Natural killer cell (primary cell): ENCODE data around the gene IGF2. TPM values are rescaled to one million over a fixed set of nuclear protein-coding genes. Genes with fewer than 3 reads are reported as not detected.
"Not testable (repeated sequence)": the region's sequence is repeated elsewhere in the genome, so short reads cannot be mapped to it uniquely, and the experiment has no call there.

Source experiments
- ATAC-seq, 3 donors: fragments of 150-1000 bp in 2 of 3; fragments of 200-7000 bp in 1 of 3; cut with Tn5 transposase; 1 replicate in 1 of 3; 2 replicates in 2 of 3; pipeline ENCODE4 v1.10.0; 2021; ENCODE audit warnings: mild to moderate bottlenecking in 2 of 3, moderate library complexity in 2 of 3
- DNase-seq, 2 donors: peaks; one replicate each; pipeline versions ENCODE4 v3.0.0 to v3.0.0-alpha.2; 2013 to 2021; ENCODE audit warnings: mixed read lengths in 1 of 2
- H3K27ac ChIP-seq: one replicate; pipeline ENCODE4 v1.5.1; 2013; ENCODE audit warnings: mild to moderate bottlenecking, low read length
- H3K27me3 ChIP-seq: one replicate; pipeline ENCODE4 v1.6.1; 2013; ENCODE audit warnings: low read length; ENCODE audit not compliant: control insufficient read depth, insufficient read depth
- H3K36me3 ChIP-seq: one replicate; pipeline ENCODE4 v1.6.1; 2013; ENCODE audit warnings: low read length; ENCODE audit not compliant: control insufficient read depth, insufficient read depth
- H3K4me1 ChIP-seq: one replicate; pipeline ENCODE4 v1.6.1; 2013; ENCODE audit warnings: low read length; ENCODE audit not compliant: control insufficient read depth, insufficient read depth
- H3K4me3 ChIP-seq: one replicate; pipeline ENCODE4 v1.5.1; 2013; ENCODE audit warnings: low read length
- H3K9me3 ChIP-seq: one replicate; pipeline ENCODE4 v1.6.1; 2013; ENCODE audit warnings: low read length; ENCODE audit not compliant: control insufficient read depth, insufficient read depth
- H3K27ac Mint-ChIP-seq, 2 donors: one replicate each; pipeline ENCODE4 v1.8.0; 2022; ENCODE audit warnings: mild to moderate bottlenecking in 2 of 2, mixed read lengths in 2 of 2, moderate library complexity in 1 of 2
- H3K27me3 Mint-ChIP-seq, 2 donors: one replicate each; pipeline ENCODE4 v1.8.0; 2022; ENCODE audit warnings: low read depth in 2 of 2, mixed read lengths in 2 of 2
- H3K36me3 Mint-ChIP-seq: one replicate; pipeline ENCODE4 v1.8.0; 2022; ENCODE audit warnings: mixed read lengths
- H3K4me1 Mint-ChIP-seq, 2 donors: one replicate each; pipeline ENCODE4 v1.8.0; 2022; ENCODE audit warnings: mixed read lengths in 2 of 2
- H3K4me3 Mint-ChIP-seq: one replicate; pipeline ENCODE4 v1.8.0; 2022; ENCODE audit warnings: mild to moderate bottlenecking, moderate library complexity, mixed read lengths
- H3K9me3 Mint-ChIP-seq, 2 donors: one replicate each; pipeline ENCODE4 v1.8.0; 2022; ENCODE audit warnings: mixed read lengths in 2 of 2
- WGBS: methylation state at CpG from one replicate; pipeline ENCODE4 v1.1.7; 2013; ENCODE audit warnings: missing lambda C conversion rate; ENCODE audit not compliant: insufficient coverage; 5-methylcytosine and 5-hydroxymethylcytosine counted together
- intact Hi-C: fragments of 100-400 bp; cut with micrococcal nuclease; formaldehyde crosslinking; loops from one replicate; pipeline ENCODE4 v1.14.2; 2022
- total RNA-seq, 4 donors: library from RNA; stranded (reverse); fragments of 120-200 nt in 1 of 4; gene quantifications; one replicate each; pipeline versions ENCODE4 v1.2.3 to v1.2.4, GENCODE V29; 2013 to 2022
- TF ChIP-seq, protein P1 (sequence below): fragments of 200-600 bp; IDR thresholded peaks from one replicate; pipeline ENCODE4 v1.8.0; 2022; ENCODE audit warnings: antibody characterized with exemption

IGF2 gene
- total RNA-seq, 3 donors from 2014 or later (not counting 1 experiment from before 2014, with no cell fraction given), result not detected

DNA sequence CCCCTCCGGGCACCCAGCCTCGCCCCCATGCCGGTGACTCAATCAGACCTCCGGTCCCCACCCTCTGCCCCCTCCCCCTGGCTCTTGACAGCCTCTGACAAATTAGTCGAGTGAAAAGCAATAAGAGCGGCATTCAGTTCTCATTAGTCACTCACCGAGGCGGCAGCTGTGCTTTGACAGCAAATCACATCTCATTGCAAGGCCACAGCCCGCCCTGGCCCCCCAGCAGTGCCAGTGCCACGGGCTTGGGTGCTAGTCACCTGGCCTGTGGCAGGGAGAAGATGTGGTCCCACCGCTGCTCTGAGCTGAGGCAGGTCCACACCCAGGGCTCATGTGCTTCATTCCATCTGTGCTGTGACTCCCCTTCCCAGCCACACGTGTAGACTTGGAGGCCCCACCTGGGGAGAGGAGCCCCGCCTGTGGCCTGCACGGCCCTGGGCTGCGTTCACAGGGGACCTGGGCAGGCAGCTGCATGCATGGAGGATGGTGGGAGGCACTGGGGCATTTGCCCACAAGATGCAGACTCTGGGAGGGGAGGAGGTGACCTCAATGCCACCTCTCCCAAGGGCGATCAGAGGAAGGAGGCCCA is 39.8 kb upstream of the IGF2 start:
- TF ChIP-seq, protein P1, sequence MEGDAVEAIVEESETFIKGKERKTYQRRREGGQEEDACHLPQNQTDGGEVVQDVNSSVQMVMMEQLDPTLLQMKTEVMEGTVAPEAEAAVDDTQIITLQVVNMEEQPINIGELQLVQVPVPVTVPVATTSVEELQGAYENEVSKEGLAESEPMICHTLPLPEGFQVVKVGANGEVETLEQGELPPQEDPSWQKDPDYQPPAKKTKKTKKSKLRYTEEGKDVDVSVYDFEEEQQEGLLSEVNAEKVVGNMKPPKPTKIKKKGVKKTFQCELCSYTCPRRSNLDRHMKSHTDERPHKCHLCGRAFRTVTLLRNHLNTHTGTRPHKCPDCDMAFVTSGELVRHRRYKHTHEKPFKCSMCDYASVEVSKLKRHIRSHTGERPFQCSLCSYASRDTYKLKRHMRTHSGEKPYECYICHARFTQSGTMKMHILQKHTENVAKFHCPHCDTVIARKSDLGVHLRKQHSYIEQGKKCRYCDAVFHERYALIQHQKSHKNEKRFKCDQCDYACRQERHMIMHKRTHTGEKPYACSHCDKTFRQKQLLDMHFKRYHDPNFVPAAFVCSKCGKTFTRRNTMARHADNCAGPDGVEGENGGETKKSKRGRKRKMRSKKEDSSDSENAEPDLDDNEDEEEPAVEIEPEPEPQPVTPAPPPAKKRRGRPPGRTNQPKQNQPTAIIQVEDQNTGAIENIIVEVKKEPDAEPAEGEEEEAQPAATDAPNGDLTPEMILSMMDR, result no peak
- no peaks in the 10 kb centered on the region for H3K9me3 ChIP-seq
- Mint-ChIP-seq H3K4me3 (no peak overlapping the region), H3K36me3 (no peaks in the 10 kb centered on the region), H3K27ac (no peak overlapping the region), H3K9me3 (no peaks in the 10 kb centered on the region), H3K4me1 (no peaks in the 10 kb centered on the region), H3K27me3 (peaks cover 0 to 2% of the 10 kb centered on the region in 2 donors)
- H3K27me3 ChIP-seq, result no peaks in the 10 kb centered on the region
- no peak for DNase-seq
- H3K4me3 ChIP-seq, result no peak overlapping the region
- no peaks in the 10 kb centered on the region for H3K4me1 ChIP-seq
- H3K27ac ChIP-seq, result no peak overlapping the region
- no peaks in the 10 kb centered on the region for H3K36me3 ChIP-seq
- intact Hi-C loops, result no loop called here
- no peak for ATAC-seq
- WGBS, result 68% methylated on average over 16 of the region's 16 CpGs

DNA sequence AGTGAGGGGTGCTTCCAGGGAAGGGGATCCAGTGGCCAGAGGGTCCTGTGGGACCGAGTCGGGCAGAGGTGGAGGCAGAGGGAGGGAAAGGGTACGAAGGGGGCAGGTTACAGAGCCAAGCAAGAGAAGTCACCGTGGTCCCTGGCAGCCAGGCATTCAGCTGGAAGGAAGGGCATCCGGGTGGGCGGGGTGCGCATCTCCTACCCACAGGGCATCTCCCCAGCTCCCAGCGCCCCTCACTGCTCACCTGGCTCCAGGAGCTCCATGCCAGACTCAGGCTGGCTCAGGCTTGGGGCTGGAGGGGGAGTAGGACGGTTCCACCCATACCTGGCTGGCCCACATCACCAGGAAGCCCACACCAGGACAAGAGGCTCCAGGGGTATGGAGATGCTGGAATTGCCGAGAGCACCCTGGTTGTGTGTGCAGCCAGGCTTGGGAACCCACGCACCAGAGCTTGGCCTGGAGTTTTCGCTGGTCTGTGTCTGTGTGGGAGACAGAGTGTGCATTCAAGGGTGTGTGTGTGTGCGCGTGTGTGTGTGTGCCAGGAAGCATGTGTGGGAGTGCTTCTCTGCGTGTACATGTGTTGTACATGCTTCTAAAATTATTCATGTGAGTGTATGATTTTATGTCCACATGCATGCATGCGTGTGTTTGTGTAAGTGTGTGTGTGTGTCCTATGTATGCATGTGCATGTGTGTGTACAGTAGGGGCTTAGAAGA is 39.0 kb upstream of the IGF2 start:
- H3K27me3 Mint-ChIP-seq, H3K4me3 Mint-ChIP-seq, ATAC-seq, H3K36me3 ChIP-seq, H3K4me1 Mint-ChIP-seq, H3K27ac ChIP-seq, H3K4me3 ChIP-seq, H3K27ac Mint-ChIP-seq, H3K36me3 Mint-ChIP-seq, H3K9me3 Mint-ChIP-seq, H3K9me3 ChIP-seq, DNase-seq, intact Hi-C loops, H3K4me1 ChIP-seq, H3K27me3 ChIP-seq: not testable (repeated sequence)
- WGBS, result 80% methylated on average over 13 of the region's 16 CpGs

DNA sequence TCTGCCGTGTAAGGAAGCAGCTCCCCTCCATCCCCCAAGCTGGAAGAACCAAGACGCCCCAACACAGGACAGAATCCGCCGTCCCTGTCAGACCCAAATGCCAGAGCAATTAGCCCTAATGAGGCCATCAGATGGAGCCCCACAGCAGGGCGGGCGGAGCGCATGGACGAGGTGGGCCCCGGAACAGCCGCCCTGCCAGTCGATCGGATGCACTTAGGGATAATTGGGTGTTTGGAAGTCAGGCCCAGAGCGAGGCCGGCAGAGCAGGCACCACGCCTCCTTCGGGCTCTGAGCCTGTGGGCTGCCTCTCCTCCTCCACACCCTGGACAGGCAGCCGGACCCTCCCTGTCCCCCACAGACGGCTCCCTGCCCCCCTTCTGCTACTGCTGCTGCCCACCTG is 37.9 kb upstream of the IGF2 start:
- no peaks in the 10 kb centered on the region for H3K4me1 ChIP-seq
- no peak overlapping the region for H3K27ac ChIP-seq
- TF ChIP-seq, protein P1, result no peak
- no peaks in the 10 kb centered on the region for H3K36me3 Mint-ChIP-seq
- WGBS, result 87% methylated on average over 18 of the region's 18 CpGs
- intact Hi-C loops, result no loop called here
- no peaks in the 10 kb centered on the region for H3K9me3 Mint-ChIP-seq
- DNase-seq (no peak), ATAC-seq (no peak)
- H3K4me3 ChIP-seq, result no peak overlapping the region
- H3K4me1 Mint-ChIP-seq, result no peaks in the 10 kb centered on the region
- no peaks in the 10 kb centered on the region for H3K27me3 ChIP-seq
- no peaks in the 10 kb centered on the region for H3K9me3 ChIP-seq
- no peaks in the 10 kb centered on the region for H3K36me3 ChIP-seq
- H3K4me3 Mint-ChIP-seq, result no peak overlapping the region
- no peak overlapping the region for H3K27ac Mint-ChIP-seq
- peaks cover 0 to 4% of the 10 kb centered on the region in 2 donors for H3K27me3 Mint-ChIP-seq

DNA sequence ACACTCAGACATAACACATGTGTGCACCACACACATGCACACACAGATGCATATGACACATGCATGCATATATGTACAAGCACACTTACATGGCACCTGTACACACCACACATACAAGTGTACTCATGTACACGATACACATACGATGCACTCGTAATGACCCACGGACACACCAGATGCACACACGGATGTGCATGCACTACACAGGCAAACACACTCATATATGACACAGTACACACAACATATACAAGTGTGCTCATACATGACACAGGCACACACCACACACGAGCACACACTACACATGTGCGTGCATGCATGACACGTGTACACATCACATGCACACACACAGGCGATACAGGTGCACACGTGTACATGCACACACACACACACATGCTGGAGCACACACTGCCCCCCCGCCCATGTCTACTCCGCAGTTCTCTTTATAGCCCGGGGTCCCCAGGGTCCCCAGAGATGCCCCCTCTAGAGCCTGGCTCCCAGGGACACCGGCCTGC is 37.3 kb upstream of the IGF2 start:
- TF ChIP-seq, protein P1, result no peak
- Mint-ChIP-seq H3K9me3 (no peaks in the 10 kb centered on the region), H3K27ac (no peak overlapping the region), H3K27me3 (peaks cover 0 to 4% of the 10 kb centered on the region in 2 donors), H3K4me1 (no peaks in the 10 kb centered on the region), H3K36me3 (no peaks in the 10 kb centered on the region), H3K4me3 (no peak overlapping the region)
- Histone ChIP-seq H3K4me1 (no peaks in the 10 kb centered on the region), H3K36me3 (no peaks in the 10 kb centered on the region), H3K4me3 (no peak overlapping the region), H3K27me3 (no peaks in the 10 kb centered on the region), H3K27ac (no peak overlapping the region), H3K9me3 (no peaks in the 10 kb centered on the region)
- no peak for DNase-seq
- no peak for ATAC-seq
- intact Hi-C loops, result no loop called here
- WGBS, result 93% methylated on average over 14 of the region's 14 CpGs
